ENCODE results near the gene GPC3.

DNA sequence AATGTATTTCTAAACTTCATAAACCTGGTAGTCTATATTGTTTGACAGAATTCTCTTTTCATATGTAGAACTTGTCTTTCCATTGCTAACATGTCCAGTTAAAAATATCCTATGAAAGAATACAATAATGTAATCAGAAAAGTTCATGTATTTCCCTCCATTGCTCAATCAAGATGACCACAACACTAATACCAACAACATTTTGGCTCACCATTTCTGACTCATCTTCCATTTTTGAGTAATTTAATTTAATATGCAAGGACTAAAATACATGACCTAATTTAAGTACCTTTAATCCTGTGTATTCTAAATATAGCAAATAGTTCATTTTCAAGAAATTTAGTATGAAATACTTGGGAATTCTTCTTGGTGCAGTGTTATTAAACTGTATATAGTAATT lies 330.6 kb downstream of the GPC3 start:
- no peak for TF ChIP-seq CTCF (IDR thresholded peaks at IDR 0.05)
- TF ChIP-seq POLR2A (IDR thresholded peaks at IDR 0.05), result no peak

All from thyroid gland (tissue), 4 donors.